ENCODE results near the gene PRKCI.
"Not testable (repeated sequence)": the region's sequence is repeated elsewhere in the genome, so short reads cannot be mapped to it uniquely, and the experiment has no call there.

Gene PRKCI

GRCh38 chr3:170267793-170268192, 45.6 kb downstream of the PRKCI start:
- Histone ChIP-seq H3K9ac (ENCODE audit: low read length) (no peak overlapping the region), H3F3A (ENCODE audit: insufficient read depth) (no peaks in the 10 kb centered on the region), H3K27ac (ENCODE audit: low read depth, low read length) (no peak overlapping the region), H3K36me3 (ENCODE audit: low read length) (peaks cover 5% of the 10 kb centered on the region; the same call in 1 of the 2 replicates), H3K9me2 (replicated peaks; ENCODE audit: insufficient read depth, low read length) (no peaks in the 10 kb centered on the region), H3K4me3 (ENCODE audit: insufficient read depth, low read length, poor library complexity, severe bottlenecking) (no peak overlapping the region), H3K27me3 (ENCODE audit: low read length) (no peaks in the 10 kb centered on the region), H2AFZ (ENCODE audit: low read depth, low read length, severe bottlenecking) (no peak overlapping the region), H3K9me3 (ENCODE audit: insufficient read depth, low read length) (no peaks in the 10 kb centered on the region), H4K20me1 (ENCODE audit: low read depth, low read length) (no peaks in the 10 kb centered on the region), H3K4me2 (ENCODE audit: low read depth, low read length, poor library complexity, severe bottlenecking) (no peak overlapping the region), H3K79me2 (ENCODE audit: insufficient read depth, low read length) (no peaks in the 10 kb centered on the region)
- TF ChIP-seq CTCF (IDR thresholded peaks at IDR 0.05; ENCODE audit: insufficient read depth, low read length, poor library complexity, severe bottlenecking) (no peak), EZH2phosphoT487 (conservative IDR thresholded peaks at IDR 0.05; ENCODE audit: low read length) (no peak)

GRCh38 chr3:170269673-170270254, 47.5 kb downstream of the PRKCI start:
- H3K27ac ChIP-seq (ENCODE audit: low read depth, low read length); H3K36me3 ChIP-seq (ENCODE audit: low read length); H3K9ac ChIP-seq (ENCODE audit: low read length); H3K27me3 ChIP-seq (ENCODE audit: low read length); H3K9me2 ChIP-seq (replicated peaks; ENCODE audit: insufficient read depth, low read length); H3K4me2 ChIP-seq (ENCODE audit: low read depth, low read length, poor library complexity, severe bottlenecking); H3F3A ChIP-seq (ENCODE audit: insufficient read depth); H2AFZ ChIP-seq (ENCODE audit: low read depth, low read length, severe bottlenecking); H3K4me3 ChIP-seq (ENCODE audit: insufficient read depth, low read length, poor library complexity, severe bottlenecking); H4K20me1 ChIP-seq (ENCODE audit: low read depth, low read length); H3K9me3 ChIP-seq (ENCODE audit: insufficient read depth, low read length); H3K79me2 ChIP-seq (ENCODE audit: insufficient read depth, low read length): not testable (repeated sequence)

- H3K4me2 ChIP-seq (ENCODE audit: low read depth, low read length, poor library complexity, severe bottlenecking) = no peak overlapping the region
- no peak overlapping the region for H3K4me3 ChIP-seq (ENCODE audit: insufficient read depth, low read length, poor library complexity, severe bottlenecking)
- no peaks in the 10 kb centered on the region for H3K9me2 ChIP-seq (replicated peaks; ENCODE audit: insufficient read depth, low read length)
Measured at GRCh38 chr3:170270282-170270881, 48.2 kb downstream of the PRKCI start.

More at GRCh38 chr3:170270282-170270881, 48.2 kb downstream of the PRKCI start:
- H3K36me3 ChIP-seq (ENCODE audit: low read length) = peaks cover 5% of the 10 kb centered on the region; the same call in 1 of the 2 replicates
- H3F3A ChIP-seq (ENCODE audit: insufficient read depth) = no peaks in the 10 kb centered on the region; the same call in 1 of the 2 replicates
- no peak overlapping the region for H3K27ac ChIP-seq (ENCODE audit: low read depth, low read length)
- no peaks in the 10 kb centered on the region for H3K79me2 ChIP-seq (ENCODE audit: insufficient read depth, low read length)
- no peaks in the 10 kb centered on the region for H3K27me3 ChIP-seq (ENCODE audit: low read length)
- no peaks in the 10 kb centered on the region for H4K20me1 ChIP-seq (ENCODE audit: low read depth, low read length)
- H3K9ac ChIP-seq (ENCODE audit: low read length) = no peak overlapping the region
- H2AFZ ChIP-seq (ENCODE audit: low read depth, low read length, severe bottlenecking) = no peak overlapping the region
- no peak for TF ChIP-seq CTCF (IDR thresholded peaks at IDR 0.05; ENCODE audit: insufficient read depth, low read length, poor library complexity, severe bottlenecking)
- H3K9me3 ChIP-seq (ENCODE audit: insufficient read depth, low read length) = no peaks in the 10 kb centered on the region
